ENCODE measurements around the gene KCTD18.

The KCTD18 gene

GRCh38 chr2:200469708-200470211, 40.1 kb downstream of the KCTD18 start:
- TF ChIP-seq CTCF (conservative IDR thresholded peaks at IDR 0.05; ENCODE audit: low read length) = no peak
- DNase-seq (ENCODE audit: low read depth) = no peak
- H3K4me3 ChIP-seq (ENCODE audit: low read length) = no peak overlapping the region

GRCh38 chr2:200467806-200468681, 41.8 kb downstream of the KCTD18 start:
- no peak for DNase-seq (ENCODE audit: low read depth)
- TF ChIP-seq CTCF (conservative IDR thresholded peaks at IDR 0.05; ENCODE audit: low read length) = no peak
- no peak overlapping the region for H3K4me3 ChIP-seq (ENCODE audit: low read length)

- no peak for TF ChIP-seq CTCF (conservative IDR thresholded peaks at IDR 0.05; ENCODE audit: low read length)
- no peak overlapping the region for H3K4me3 ChIP-seq (ENCODE audit: low read length)
- DNase-seq (ENCODE audit: low read depth) = peak; percentile 73
Measured at GRCh38 chr2:200466425-200467418, 43.1 kb downstream of the KCTD18 start.

GRCh38 chr2:200463452-200463851, 46.4 kb downstream of the KCTD18 start:
- no peak for DNase-seq (ENCODE audit: low read depth)
- no peak overlapping the region for H3K4me3 ChIP-seq (ENCODE audit: low read length)
- TF ChIP-seq CTCF (conservative IDR thresholded peaks at IDR 0.05; ENCODE audit: low read length) = no peak

- DNase-seq (ENCODE audit: low read depth) = no peak
- TF ChIP-seq CTCF (conservative IDR thresholded peaks at IDR 0.05; ENCODE audit: low read length) = no peak
- no peak overlapping the region for H3K4me3 ChIP-seq (ENCODE audit: low read length)
Measured at GRCh38 chr2:200461846-200462710, 47.8 kb downstream of the KCTD18 start.

GRCh38 chr2:200459101-200459500, 50.8 kb downstream of the KCTD18 start:
- no peak overlapping the region for H3K4me3 ChIP-seq (ENCODE audit: low read length)
- no peak for DNase-seq (ENCODE audit: low read depth)
- no peak for TF ChIP-seq CTCF (conservative IDR thresholded peaks at IDR 0.05; ENCODE audit: low read length)

Data from AG10803 (cell line).